ENCODE data around the gene ELFN2. TPM values are rescaled to one million over a fixed set of nuclear protein-coding genes. Genes with fewer than 3 reads are reported as not detected.

ELFN2 gene
- total and polyA plus RNA-seq, 9 donors: 0.01 to 0.05 (median 0.03) TPM; not detected in 5

DNA sequence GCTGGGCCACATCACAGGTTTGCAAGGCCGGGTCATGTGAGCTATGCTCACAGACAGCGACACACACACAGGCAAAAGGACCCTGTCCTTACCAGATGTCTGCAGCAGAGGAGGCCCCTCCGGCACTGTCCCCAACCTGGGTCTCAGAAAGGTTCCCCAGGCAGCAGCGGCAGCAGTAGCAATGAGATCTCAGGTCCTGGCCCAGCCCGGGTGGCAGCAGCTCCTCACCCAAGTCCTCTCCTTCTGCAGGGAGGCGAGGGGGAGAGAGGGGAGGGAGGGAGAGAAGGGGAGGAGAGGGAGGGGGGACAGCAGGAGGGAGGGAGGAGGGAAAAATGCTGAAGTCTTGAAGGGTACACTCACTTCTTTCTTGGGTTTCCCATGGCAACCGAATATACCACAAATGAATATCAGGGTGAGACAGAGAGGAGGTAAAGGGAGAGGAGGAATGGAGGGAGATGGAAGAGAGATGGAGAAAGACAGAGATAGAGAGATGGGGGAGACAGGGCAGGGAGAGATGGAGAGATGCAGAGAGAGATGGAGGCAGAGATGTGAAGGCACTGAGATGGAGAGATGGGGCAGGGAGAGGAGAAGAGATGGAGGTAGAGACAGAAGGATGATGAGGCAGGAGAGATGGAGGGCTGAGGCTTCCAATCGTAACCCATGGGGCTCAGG, 9.5 kb downstream of the ELFN2 start:
- Histone ChIP-seq H3K27ac (no peak overlapping the region), H3K9me3 (no peaks in the 10 kb centered on the region), H3K4me1 (ENCODE audit: insufficient read depth) (no peaks in the 10 kb centered on the region), H3K36me3 (no peaks in the 10 kb centered on the region), H3K27me3 (no peaks in the 10 kb centered on the region), H3K4me3 (no peak overlapping the region)
- intact Hi-C loops (cut with DNase I): no loop called here
- 66 to 70% (median 69%) methylated on average over 8 of the region's 8 CpGs for WGBS, 3 donors
- no peak for DNase-seq
- TF ChIP-seq POLR2A (IDR thresholded peaks at IDR 0.05): no peak

DNA sequence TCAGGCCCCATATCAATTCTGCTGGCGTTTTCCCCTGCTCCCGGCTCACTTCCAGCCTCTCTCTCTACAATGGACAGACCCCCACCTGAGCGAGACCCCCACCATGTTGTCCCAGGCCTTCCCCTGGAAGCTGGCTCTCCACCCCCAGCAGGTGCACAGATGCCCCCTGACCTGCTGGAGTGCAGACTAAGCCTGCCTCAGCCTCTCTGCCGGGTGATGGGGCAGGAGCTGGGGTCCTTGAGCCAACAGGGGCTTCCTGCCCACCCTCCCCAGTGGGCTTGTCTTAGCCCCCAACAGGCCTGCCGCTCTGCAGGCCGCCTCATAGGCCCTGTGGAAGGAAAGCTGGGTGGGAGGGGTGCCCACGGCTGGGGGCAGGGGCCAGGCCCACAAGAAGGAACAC, 10.0 kb downstream of the ELFN2 start:
- no peak for DNase-seq
- H3K4me1 ChIP-seq (ENCODE audit: insufficient read depth): no peaks in the 10 kb centered on the region
- H3K36me3 ChIP-seq: no peaks in the 10 kb centered on the region
- no peak overlapping the region for H3K27ac ChIP-seq
- no peak overlapping the region for H3K4me3 ChIP-seq
- TF ChIP-seq EP300 (IDR thresholded peaks at IDR 0.05): no peak
- WGBS, 3 donors: 81 to 84% (median 82%) methylated on average over 7 of the region's 7 CpGs
- intact Hi-C loops (cut with DNase I): no loop called here
- no peaks in the 10 kb centered on the region for H3K27me3 ChIP-seq
- H3K9me3 ChIP-seq: no peaks in the 10 kb centered on the region

DNA sequence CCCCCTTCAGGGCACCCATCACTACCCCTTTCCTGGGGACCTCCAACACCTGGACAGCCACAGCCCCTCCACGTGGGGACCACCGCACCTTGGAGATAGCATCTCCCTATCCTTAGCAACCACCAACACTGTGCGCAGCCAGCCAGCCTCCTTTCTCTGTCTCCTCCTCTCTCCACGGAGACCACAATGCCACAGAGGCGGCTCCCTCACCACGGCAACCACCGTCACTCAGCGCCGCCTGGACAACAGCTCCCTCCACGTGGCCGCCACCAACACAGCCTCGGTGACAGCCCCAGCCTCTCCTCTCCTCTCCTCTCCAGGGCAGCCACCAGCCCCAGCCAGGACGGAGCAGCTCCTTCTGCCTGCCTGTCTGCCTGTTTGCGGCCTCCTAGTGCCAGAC, 10.5 kb downstream of the ELFN2 start:
- Histone ChIP-seq H3K9me3 (no peaks in the 10 kb centered on the region), H3K27ac (no peak overlapping the region), H3K36me3 (no peaks in the 10 kb centered on the region), H3K27me3 (no peaks in the 10 kb centered on the region), H3K4me3 (no peak overlapping the region), H3K4me1 (ENCODE audit: insufficient read depth) (no peaks in the 10 kb centered on the region)
- intact Hi-C loops (cut with DNase I): no loop called here
- WGBS, 3 donors: 35 to 56% (median 41%) methylated on average over 14 of the region's 14 CpGs
- DNase-seq: no peak
- TF ChIP-seq POLR2A (IDR thresholded peaks at IDR 0.05) (no peak), EP300 (IDR thresholded peaks at IDR 0.05) (no peak)
- TF ChIP-seq, protein P1, sequence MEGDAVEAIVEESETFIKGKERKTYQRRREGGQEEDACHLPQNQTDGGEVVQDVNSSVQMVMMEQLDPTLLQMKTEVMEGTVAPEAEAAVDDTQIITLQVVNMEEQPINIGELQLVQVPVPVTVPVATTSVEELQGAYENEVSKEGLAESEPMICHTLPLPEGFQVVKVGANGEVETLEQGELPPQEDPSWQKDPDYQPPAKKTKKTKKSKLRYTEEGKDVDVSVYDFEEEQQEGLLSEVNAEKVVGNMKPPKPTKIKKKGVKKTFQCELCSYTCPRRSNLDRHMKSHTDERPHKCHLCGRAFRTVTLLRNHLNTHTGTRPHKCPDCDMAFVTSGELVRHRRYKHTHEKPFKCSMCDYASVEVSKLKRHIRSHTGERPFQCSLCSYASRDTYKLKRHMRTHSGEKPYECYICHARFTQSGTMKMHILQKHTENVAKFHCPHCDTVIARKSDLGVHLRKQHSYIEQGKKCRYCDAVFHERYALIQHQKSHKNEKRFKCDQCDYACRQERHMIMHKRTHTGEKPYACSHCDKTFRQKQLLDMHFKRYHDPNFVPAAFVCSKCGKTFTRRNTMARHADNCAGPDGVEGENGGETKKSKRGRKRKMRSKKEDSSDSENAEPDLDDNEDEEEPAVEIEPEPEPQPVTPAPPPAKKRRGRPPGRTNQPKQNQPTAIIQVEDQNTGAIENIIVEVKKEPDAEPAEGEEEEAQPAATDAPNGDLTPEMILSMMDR (IDR thresholded peaks at IDR 0.05): no peak

DNA sequence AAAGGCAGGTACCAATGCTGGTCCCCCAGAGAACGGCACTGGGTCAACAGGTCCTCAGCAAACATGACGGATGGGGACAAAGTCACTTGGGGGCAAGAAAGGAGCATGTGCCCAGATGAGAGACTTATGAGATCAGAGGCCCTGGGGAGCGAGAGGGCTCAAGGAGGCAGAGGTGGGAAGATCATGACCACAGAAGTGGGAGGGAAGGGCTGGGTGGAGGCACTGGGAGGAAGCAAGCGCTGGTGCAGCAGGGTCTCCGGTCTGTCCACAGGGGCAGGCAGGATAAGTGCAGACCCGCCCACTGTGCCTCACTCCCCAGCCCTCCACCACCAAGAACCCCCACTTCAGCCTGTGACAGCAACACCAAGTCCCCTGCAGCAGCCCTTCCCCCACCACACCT, 10.9 kb downstream of the ELFN2 start:
- no peaks in the 10 kb centered on the region for H3K27me3 ChIP-seq
- WGBS, 3 donors: 53 to 71% (median 60%) methylated on average over 6 of the region's 6 CpGs
- H3K9me3 ChIP-seq: no peaks in the 10 kb centered on the region
- intact Hi-C loops (cut with DNase I): no loop called here
- no peak overlapping the region for H3K27ac ChIP-seq
- H3K36me3 ChIP-seq: no peaks in the 10 kb centered on the region
- TF ChIP-seq POLR2A (IDR thresholded peaks at IDR 0.05) (no peak), EP300 (IDR thresholded peaks at IDR 0.05) (no peak)
- TF ChIP-seq, protein P1 (IDR thresholded peaks at IDR 0.05): no peak
- no peaks in the 10 kb centered on the region for H3K4me1 ChIP-seq (ENCODE audit: insufficient read depth)
- no peak overlapping the region for H3K4me3 ChIP-seq
- DNase-seq: no peak

DNA sequence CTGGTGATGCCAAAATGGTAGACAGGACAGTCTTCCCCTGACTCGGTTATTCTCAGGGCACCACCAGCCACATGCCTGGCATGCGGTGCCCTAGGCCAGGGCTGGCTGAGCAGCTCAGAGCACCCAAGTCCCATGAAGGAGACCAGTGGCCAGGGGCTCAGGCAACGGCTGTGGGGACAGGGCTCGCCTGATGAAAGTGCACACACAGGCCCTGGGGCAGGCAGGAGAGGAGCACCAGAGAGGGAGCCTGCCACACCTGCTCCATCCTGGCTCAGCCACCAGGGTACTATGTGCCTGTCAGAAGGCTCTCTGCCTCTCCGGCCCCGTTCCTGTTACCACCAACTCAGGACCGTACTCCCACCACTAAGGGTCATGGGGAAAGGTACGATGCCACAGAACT, 12.1 kb downstream of the ELFN2 start:
- no peaks in the 10 kb centered on the region for H3K36me3 ChIP-seq
- no peak overlapping the region for H3K27ac ChIP-seq
- DNase-seq: no peak
- H3K4me1 ChIP-seq (ENCODE audit: insufficient read depth): no peaks in the 10 kb centered on the region
- intact Hi-C loops (cut with DNase I): no loop called here
- WGBS, 3 donors: 75 to 91% (median 77%) methylated on average over 8 of the region's 8 CpGs
- H3K4me3 ChIP-seq: no peak overlapping the region
- H3K27me3 ChIP-seq: no peaks in the 10 kb centered on the region
- TF ChIP-seq POLR2A (IDR thresholded peaks at IDR 0.05) (no peak), EP300 (IDR thresholded peaks at IDR 0.05) (no peak)
- TF ChIP-seq, protein P1 (IDR thresholded peaks at IDR 0.05): no peak
- no peaks in the 10 kb centered on the region for H3K9me3 ChIP-seq
